GM18951 (cell line): ENCODE results near the gene MRPL17.
"Not testable (repeated sequence)": the region's sequence is repeated elsewhere in the genome, so short reads cannot be mapped to it uniquely, and the experiment has no call there.

ENCODE experiments used
- POLR2A ChIP-seq: IDR thresholded peaks from 4 replicates; pipeline ENCODE4 v1.6.1; 2011; ENCODE audit warnings: mild to moderate bottlenecking; ENCODE audit not compliant: insufficient read length, insufficient read depth; ENCODE audit errors: extremely low read depth
- in situ Hi-C: fragments of 300-500 bp; cut with MboI; formaldehyde crosslinking; loops from one replicate; pipeline ENCODE4 v1.12.0; 2022; ENCODE audit warnings: low sequenced_read_pairs, mixed read lengths, inconsistent platforms; ENCODE audit not compliant: unreplicated experiment

The MRPL17 gene

GRCh38 chr11:6682936-6683861, at the start of gene MRPL17:
MRPL17 (minus strand) TSS chr11:6683340; CDS start chr11:6683296, 44 bp downstream.
- in situ Hi-C loops = loop anchor here (10.0 kb wide), 1 partner anchor 148 kb away; no protein-coding TSS in a partner anchor

DNA sequence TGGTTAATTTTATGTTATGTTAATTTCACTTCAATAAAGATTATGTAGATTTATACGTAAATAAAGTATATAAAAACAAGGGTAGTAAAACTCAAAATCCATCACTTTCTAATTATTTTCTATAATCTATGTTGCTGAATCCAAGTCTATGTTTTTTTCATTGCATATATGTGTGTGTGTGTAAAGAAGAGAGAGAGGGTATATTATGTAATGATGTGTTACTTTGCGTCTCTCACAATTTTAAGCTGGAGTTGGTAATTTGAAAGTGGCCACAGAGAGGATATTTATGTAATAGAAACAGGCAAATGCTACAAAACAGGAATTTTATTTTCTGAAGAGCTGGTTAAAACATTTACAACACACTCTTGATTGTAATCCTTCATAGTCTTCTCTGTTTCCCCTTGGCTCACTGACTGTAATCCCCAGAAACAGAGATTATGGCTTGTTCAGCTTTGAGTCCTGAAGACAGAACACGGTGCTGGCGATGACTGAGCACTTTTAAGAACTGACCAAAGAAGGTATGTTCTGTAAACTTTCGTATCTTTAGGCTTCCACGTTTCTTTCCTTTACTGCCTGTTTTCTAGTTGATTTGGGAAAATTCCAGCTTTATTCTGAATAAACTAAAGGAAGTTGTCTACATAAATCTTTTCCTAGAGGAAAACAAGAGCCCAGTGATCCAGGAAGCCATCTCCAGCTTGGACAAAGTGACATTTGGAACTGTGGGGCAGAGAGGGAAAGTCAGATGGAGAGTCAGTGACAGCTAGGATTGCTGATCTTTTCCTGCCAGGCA, 45.0 kb upstream of the MRPL17 start:
- no peak for TF ChIP-seq POLR2A
- in situ Hi-C loops = no loop called here

More at GRCh38 chr11:6682936-6683861, at the start of gene MRPL17:
- peak; percentile 94 for TF ChIP-seq POLR2A

DNA sequence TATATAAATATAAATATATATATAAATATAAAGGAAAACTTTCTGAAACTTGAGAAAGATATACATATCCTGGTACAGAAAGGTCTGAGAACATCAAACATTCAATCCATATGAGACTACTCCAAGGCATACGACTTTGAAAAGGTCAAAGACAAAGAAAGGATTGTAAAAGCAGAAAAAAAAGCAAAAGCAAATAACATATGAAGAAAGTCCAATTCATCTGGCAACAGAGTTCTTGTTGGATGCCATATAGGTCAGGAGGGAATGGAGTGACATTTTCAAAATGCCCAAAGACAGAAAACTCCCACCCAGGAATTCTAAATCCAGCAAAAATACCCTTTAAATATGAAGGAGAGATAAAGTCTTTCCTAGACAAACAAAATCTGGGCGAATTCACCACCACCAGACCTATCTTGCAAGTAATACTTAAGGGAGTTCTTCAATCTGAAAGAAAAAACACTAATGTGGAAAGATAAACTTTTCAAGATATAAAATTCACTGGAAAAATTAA, 42.3 kb upstream of the MRPL17 start:
- in situ Hi-C loops = no loop called here
- no peak for TF ChIP-seq POLR2A

- no peak for TF ChIP-seq POLR2A
- in situ Hi-C loops = no loop called here
Measured at GRCh38 chr11:6724013-6724412, 40.9 kb upstream of the MRPL17 start.

DNA sequence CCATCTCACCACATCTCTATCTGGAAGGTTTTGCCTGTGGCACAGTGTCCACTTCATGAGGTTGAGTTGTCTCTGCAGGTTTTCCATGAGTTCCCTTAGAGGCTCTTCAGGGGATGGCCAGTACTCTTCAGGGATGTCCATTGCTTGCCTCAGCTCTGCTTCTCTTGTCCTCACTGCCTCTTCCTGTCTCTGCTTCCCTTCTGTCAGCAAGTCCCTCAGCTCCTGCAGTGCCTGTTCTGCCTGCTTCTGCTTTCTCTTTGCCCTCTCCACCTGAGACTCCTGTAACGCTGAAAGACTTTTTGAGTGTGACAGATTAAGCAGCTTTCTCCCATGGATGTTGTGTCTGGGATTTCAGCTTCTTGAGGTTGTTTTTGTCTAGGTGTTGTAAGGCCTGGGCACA, 38.2 kb upstream of the MRPL17 start:
- in situ Hi-C loops = no loop called here
- no peak for TF ChIP-seq POLR2A

GRCh38 chr11:6719576-6719975, 36.4 kb upstream of the MRPL17 start:
- in situ Hi-C loops = no loop called here
- no peak for TF ChIP-seq POLR2A

GRCh38 chr11:6717426-6717825, 34.3 kb upstream of the MRPL17 start:
- in situ Hi-C loops = no loop called here
- TF ChIP-seq POLR2A = no peak

- in situ Hi-C loops = not testable (repeated sequence)
Measured at GRCh38 chr11:6711552-6711951, 28.4 kb upstream of the MRPL17 start.

GRCh38 chr11:6708876-6709275, 25.7 kb upstream of the MRPL17 start:
- in situ Hi-C loops = no loop called here
- no peak for TF ChIP-seq POLR2A

DNA sequence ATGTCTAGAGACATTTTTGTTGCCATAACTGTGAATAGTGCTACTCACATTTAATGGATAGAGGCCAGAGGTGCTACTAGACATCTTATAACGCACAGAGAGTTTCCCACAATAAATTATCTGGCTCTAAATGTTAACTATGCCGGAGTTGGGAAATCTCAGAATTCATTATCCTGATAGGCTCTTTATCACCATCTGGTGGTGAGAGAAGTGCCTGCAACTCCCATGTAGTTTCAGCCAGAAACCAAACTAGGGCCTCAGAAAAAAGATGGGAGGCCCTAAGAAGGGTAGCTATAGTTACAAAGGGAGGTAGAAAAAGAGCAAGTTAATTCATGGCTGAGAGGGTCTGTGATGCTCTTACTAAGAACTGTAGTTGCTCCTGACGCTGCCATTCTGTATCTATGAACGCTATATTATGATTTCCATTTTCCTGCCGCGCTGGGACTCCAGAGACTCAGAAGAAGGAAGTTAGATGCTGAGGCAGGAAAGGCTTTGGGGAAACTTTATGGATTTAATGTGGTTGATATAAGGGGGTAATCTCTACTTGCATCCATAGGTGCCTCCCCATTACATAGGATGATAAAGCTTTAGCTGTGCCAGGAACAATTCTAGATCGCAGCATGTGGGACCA, 22.9 kb upstream of the MRPL17 start:
- in situ Hi-C loops = no loop called here
- TF ChIP-seq POLR2A = no peak

DNA sequence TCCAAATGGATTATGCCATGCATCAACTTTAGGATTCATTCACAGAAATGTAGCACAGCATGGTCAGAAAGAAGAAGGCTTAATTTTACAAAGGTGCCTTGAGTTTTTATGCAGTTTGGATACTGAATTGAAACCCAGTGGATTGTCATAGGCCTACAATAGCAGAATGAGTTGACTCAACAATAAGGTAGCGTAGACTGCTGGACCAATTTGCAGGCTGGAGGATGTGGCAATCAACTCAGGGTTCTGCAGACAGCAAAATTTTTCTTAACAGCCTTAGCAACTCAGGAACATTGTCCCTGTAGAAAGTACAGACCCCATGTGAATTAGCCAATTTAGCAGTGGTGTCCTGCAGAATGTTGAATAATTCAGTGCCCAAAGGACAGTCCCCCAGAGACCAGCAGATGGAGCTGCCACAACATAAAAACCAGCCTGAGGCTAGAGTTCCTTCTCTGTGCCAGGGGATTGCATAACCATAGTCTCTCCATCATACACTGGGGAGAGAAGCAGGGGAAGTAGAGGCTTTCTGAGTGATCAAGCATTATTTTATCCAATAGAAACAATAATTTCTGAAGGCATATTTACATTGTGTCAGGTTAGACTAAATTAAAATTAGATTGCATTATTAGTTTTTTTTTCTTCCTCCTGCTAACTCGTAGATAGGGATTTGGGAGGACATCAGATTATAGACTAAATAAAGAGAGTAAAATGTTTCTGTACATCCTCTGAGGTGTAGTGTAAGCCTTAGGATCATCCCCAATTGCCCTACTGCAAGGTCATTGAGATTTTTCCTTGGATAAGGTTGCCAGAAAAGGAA, 20.3 kb upstream of the MRPL17 start:
- TF ChIP-seq POLR2A = no peak
- in situ Hi-C loops = no loop called here

GRCh38 chr11:6701955-6702354, 18.8 kb upstream of the MRPL17 start:
- in situ Hi-C loops = not testable (repeated sequence)
